Smooth muscle cell (in vitro differentiated cells): ENCODE results near the gene DPH5. TPM values are rescaled to one million over a fixed set of nuclear protein-coding genes. Genes with fewer than 3 reads are reported as not detected.

Source experiments
- DNase-seq: peaks from one replicate; lab custom pipeline; 2025; ENCODE audit not compliant: unreplicated experiment; lab: John Stamatoyannopoulos, UW
- H2AFZ ChIP-seq: fragments of 200-600 bp; sonication (generic); 2 replicates; pipeline ENCODE4 v1.6.0; 2016; ENCODE audit warnings: antibody characterized with exemption, low read depth, mild to moderate bottlenecking
- H3F3A ChIP-seq: fragments of 200-600 bp; sonication (generic); 2 replicates; pipeline ENCODE4 v1.6.0; 2017; ENCODE audit warnings: antibody characterized with exemption, low read depth
- H3K27ac ChIP-seq: fragments of 200-600 bp; sonication (generic); 2 replicates; pipeline ENCODE4 v1.5.1; 2016; ENCODE audit warnings: low read depth, mild to moderate bottlenecking
- H3K27me3 ChIP-seq: fragments of 200-600 bp; sonication (generic); 2 replicates; pipeline ENCODE4 v1.6.1; 2016; ENCODE audit warnings: low read depth, mild to moderate bottlenecking
- H3K36me3 ChIP-seq: fragments of 200-600 bp; sonication (generic); 2 replicates; pipeline ENCODE4 v1.5.1; 2016; ENCODE audit warnings: low read depth
- H3K4me1 ChIP-seq: fragments of 200-600 bp; sonication (generic); 2 replicates; pipeline ENCODE4 v1.5.1; 2016; ENCODE audit warnings: low read depth
- H3K4me2 ChIP-seq: fragments of 200-600 bp; sonication (generic); 2 replicates; pipeline ENCODE4 v1.6.0; 2016; ENCODE audit warnings: mild to moderate bottlenecking
- H3K4me3 ChIP-seq: fragments of 200-600 bp; sonication (generic); 2 replicates; pipeline ENCODE4 v1.5.1; 2016; ENCODE audit warnings: mild to moderate bottlenecking
- H3K79me2 ChIP-seq: fragments of 200-600 bp; sonication (generic); 2 replicates; pipeline ENCODE4 v1.6.0; 2016; ENCODE audit warnings: low read depth, mild to moderate bottlenecking
- H3K9ac ChIP-seq: fragments of 200-600 bp; sonication (generic); 2 replicates; pipeline ENCODE4 v1.6.0; 2016; ENCODE audit warnings: low read depth
- H3K9me3 ChIP-seq: fragments of 200-600 bp; sonication (generic); replicated peaks from 2 replicates; pipeline ENCODE4 v1.5.1; 2016; ENCODE audit warnings: low read depth
- H4K20me1 ChIP-seq: fragments of 200-600 bp; sonication (generic); 2 replicates; pipeline ENCODE4 v1.6.0; 2016; ENCODE audit warnings: low read depth
- WGBS: methylation state at CpG from one replicate; pipeline ENCODE4 v1.1.7; 2016; ENCODE audit warnings: low lambda C conversion rate; 5-methylcytosine and 5-hydroxymethylcytosine counted together
- polyA plus RNA-seq: library from polyadenylated mRNA; unstranded; fragments of >200 nt; fragmentation: Nextera tagmentation; extraction: Ambion mirVana; gene quantifications from 2 replicates; pipeline ENCODE4 v1.2.1, GENCODE V29; 2016
- total RNA-seq: library from RNA; depleted of rRNA; stranded (reverse); fragments of >200 nt; gene quantifications from 2 replicates; pipeline ENCODE4 v1.2.3, GENCODE V29; 2014
- TF ChIP-seq, protein P1 (sequence below): fragments of 200-600 bp; sonication (generic); IDR thresholded peaks from 2 replicates; pipeline ENCODE4 v1.5.1; 2017; ENCODE audit warnings: borderline replicate concordance, mild to moderate bottlenecking, antibody characterized with exemption; ENCODE audit not compliant: insufficient read depth, poor library complexity, severe bottlenecking

The DPH5 gene
- total and polyA plus RNA-seq, 2 experiments from 2014 or later: 15.5 to 51.6 TPM

DNA sequence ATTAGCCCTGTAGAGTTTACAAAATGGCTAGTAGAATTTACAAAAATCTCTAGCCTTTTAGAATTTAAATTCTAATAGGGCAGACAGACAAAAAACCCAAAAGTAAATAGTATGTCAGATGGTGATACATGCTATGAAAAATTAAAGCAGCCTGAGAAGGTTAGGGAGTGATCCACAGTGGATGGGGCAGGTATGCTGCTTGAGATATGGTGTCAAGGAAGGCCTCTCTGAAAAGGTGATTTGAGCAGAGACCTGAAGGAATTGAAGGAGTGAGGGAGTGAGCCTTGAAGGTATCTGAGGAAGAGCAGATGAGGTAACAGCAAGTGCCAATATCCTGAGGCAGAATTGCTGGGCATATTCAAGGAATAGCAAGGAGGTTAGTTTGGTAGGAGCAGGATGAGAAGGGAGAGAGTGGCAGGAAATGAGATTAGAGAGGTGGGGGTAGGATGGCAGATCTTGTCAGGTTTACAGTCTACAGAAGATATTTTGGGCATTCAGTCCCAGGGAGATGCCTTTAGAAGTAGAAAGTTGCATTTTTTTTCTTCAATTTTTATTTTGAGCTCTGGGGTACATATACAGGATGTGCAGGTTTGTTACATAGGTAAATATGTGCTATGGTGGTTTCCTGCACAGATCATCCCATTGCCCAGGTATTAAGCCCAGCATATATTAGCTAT is 40.8 kb upstream of the DPH5 start:
- no peaks in the 10 kb centered on the region for H4K20me1 ChIP-seq
- H3K27ac ChIP-seq: no peak overlapping the region
- no peaks in the 10 kb centered on the region for H3K79me2 ChIP-seq
- TF ChIP-seq, protein P1, sequence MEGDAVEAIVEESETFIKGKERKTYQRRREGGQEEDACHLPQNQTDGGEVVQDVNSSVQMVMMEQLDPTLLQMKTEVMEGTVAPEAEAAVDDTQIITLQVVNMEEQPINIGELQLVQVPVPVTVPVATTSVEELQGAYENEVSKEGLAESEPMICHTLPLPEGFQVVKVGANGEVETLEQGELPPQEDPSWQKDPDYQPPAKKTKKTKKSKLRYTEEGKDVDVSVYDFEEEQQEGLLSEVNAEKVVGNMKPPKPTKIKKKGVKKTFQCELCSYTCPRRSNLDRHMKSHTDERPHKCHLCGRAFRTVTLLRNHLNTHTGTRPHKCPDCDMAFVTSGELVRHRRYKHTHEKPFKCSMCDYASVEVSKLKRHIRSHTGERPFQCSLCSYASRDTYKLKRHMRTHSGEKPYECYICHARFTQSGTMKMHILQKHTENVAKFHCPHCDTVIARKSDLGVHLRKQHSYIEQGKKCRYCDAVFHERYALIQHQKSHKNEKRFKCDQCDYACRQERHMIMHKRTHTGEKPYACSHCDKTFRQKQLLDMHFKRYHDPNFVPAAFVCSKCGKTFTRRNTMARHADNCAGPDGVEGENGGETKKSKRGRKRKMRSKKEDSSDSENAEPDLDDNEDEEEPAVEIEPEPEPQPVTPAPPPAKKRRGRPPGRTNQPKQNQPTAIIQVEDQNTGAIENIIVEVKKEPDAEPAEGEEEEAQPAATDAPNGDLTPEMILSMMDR: no peak
- no peak overlapping the region for H3K4me3 ChIP-seq
- H3K27me3 ChIP-seq: no peaks in the 10 kb centered on the region
- no peak overlapping the region for H3K4me2 ChIP-seq
- H3K4me1 ChIP-seq: peaks cover 20% of the 10 kb centered on the region
- DNase-seq: no peak
- no peak overlapping the region for H2AFZ ChIP-seq
- H3K9me3 ChIP-seq: no peaks in the 10 kb centered on the region
- H3K9ac ChIP-seq: no peak overlapping the region
- no peaks in the 10 kb centered on the region for H3F3A ChIP-seq
- no peaks in the 10 kb centered on the region for H3K36me3 ChIP-seq

DNA sequence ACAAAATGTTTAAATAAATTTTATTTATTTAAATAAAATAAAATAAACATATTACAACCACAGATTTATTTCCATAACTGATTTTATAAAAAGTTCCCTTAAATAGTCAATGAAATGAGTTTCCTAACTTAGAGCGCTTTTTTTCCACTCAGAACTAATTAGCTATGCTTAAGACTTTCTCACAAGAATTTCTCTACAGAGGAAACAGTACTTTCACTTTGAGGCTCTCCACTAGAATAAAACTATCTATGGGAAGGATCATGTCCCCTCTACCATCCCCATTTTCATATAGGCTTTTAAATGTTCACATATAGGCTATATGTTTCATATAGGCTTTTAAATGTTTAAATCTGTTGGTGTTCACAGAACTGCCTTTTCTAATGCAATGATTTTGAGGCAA is 40.0 kb upstream of the DPH5 start:
- Histone ChIP-seq H3K27me3 (no peaks in the 10 kb centered on the region), H3K36me3 (no peaks in the 10 kb centered on the region), H3K4me3 (no peak overlapping the region), H3K79me2 (no peaks in the 10 kb centered on the region), H3K9me3 (no peaks in the 10 kb centered on the region), H3K27ac (no peak overlapping the region), H3K9ac (no peak overlapping the region), H2AFZ (no peak overlapping the region), H3F3A (no peaks in the 10 kb centered on the region), H4K20me1 (no peaks in the 10 kb centered on the region), H3K4me1 (peaks cover 20% of the 10 kb centered on the region), H3K4me2 (no peak overlapping the region)
- TF ChIP-seq, protein P1: no peak
- DNase-seq: no peak
- WGBS: 95% methylated on average over 1 of the region's 1 CpG

DNA sequence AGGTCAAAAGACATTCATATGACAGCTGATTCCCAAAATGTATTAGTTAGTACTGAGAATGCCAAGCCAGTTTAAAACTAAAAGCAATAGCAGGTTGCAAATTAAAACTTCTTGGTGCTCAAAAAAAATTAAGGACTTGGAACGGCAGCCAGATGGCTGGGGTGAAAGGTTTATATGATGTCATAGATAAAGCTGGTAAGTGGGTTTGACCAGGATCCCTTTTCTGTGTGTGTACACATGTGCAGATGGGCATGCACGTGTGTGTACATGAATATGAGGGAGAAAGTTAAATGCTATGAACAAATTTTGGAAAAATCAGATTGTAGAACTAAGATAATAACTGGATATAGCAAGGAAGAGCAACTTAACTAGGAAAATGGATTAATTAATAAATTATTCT is 39.1 kb upstream of the DPH5 start:
- no peaks in the 10 kb centered on the region for H3K79me2 ChIP-seq
- H3K9ac ChIP-seq: no peak overlapping the region
- no peak overlapping the region for H3K27ac ChIP-seq
- peaks cover 12% of the 10 kb centered on the region for H3K4me1 ChIP-seq
- no peaks in the 10 kb centered on the region for H3K36me3 ChIP-seq
- DNase-seq: no peak
- H2AFZ ChIP-seq: no peak overlapping the region
- no peaks in the 10 kb centered on the region for H4K20me1 ChIP-seq
- H3K9me3 ChIP-seq: no peaks in the 10 kb centered on the region
- TF ChIP-seq, protein P1: no peak
- H3K27me3 ChIP-seq: no peaks in the 10 kb centered on the region
- 78% methylated on average over 2 of the region's 2 CpGs for WGBS
- H3K4me2 ChIP-seq: no peak overlapping the region
- no peak overlapping the region for H3K4me3 ChIP-seq
- no peaks in the 10 kb centered on the region for H3F3A ChIP-seq

DNA sequence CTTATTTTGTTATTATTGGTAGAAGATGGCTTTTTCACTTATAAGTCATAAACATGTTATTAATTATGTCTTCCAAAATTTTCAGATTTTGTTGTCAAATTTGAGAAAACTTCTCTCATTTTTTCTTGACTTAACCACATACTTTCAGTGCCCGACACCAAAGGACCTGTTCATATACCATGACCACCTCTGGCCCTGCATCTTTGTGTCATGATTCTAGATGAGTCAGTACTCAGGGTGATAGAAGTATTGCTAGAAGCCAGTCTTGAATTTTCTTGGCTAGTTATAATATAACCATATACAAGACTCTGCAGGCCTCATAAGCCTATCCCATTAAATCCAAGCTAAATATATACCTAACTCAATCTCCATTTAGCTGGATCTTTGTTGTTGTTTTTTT is 35.4 kb upstream of the DPH5 start:
- 90% methylated on average over 1 of the region's 1 CpG for WGBS
- TF ChIP-seq, protein P1: no peak

More for the DNA sequence above, 35.4 kb upstream of the DPH5 start:
- Histone ChIP-seq H4K20me1 (no peaks in the 10 kb centered on the region), H2AFZ (no peak overlapping the region), H3K9me3 (no peaks in the 10 kb centered on the region), H3F3A (peaks cover 5% of the 10 kb centered on the region), H3K9ac (no peak overlapping the region), H3K4me3 (no peak overlapping the region), H3K79me2 (no peaks in the 10 kb centered on the region), H3K27me3 (no peaks in the 10 kb centered on the region), H3K4me2 (no peak overlapping the region), H3K27ac (no peak overlapping the region), H3K4me1 (no peaks in the 10 kb centered on the region), H3K36me3 (no peaks in the 10 kb centered on the region)
- no peak for DNase-seq
